T47D (cell line): ENCODE results near the gene DPF3.

ENCODE experiments used
- DNase-seq, 2 experiments: peaks; one replicate each; pipeline versions ENCODE4 v3.0.0 to v3.0.0-alpha.2; 2011 to 2012; ENCODE audit warnings: low read depth in 1 of 2, low spot score in 1 of 2
- JUND ChIP-seq: IDR thresholded peaks from 2 replicates; pipeline ENCODE4 v1.6.1; 2012; ENCODE audit warnings: low read depth
- in situ Hi-C: cut with HindIII; loops from 2 replicates; pipeline ENCODE4 v1.10.0; 2016; ENCODE audit warnings: low sequenced_read_pairs, low pct_unique_long_range_greater_than_20kb

DPF3 gene

GRCh38 chr14:72893636-72894322, at the start of gene DPF3:
Gene DPF3 (minus strand): TSS chr14:72894101. CDS start chr14:72894088, 13 bp downstream.
- DNase-seq = peak; percentile 94 to 99
- no peak for TF ChIP-seq JUND
- in situ Hi-C loops = no loop called here

DNA sequence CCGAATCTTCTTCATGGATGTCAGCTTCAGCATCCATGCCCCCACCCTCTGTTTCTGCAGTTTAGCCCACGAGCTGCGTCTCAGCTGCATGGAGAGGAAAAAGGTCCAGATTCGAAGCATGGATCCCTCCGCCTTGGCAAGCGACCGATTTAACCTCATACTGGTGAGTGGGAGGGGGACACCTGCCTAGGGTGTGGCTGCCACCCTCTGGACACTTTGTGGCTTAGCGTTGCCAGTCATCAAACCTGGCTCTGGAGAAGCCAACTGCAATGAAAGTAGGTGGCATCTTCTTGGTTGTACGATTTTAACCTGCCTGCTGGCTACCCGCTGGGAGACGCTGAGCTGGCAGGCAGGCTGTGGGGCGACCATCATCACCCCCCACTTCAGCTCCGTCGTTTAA, 49.0 kb upstream of the DPF3 start:
- DNase-seq = peak in 1 of 2 experiments; percentile 23
- in situ Hi-C loops = no loop called here
- no peak for TF ChIP-seq JUND

- in situ Hi-C loops = no loop called here
- no peak for DNase-seq
- TF ChIP-seq JUND = no peak
Observed at GRCh38 chr14:72941286-72941985, 47.5 kb upstream of the DPF3 start.

DNA sequence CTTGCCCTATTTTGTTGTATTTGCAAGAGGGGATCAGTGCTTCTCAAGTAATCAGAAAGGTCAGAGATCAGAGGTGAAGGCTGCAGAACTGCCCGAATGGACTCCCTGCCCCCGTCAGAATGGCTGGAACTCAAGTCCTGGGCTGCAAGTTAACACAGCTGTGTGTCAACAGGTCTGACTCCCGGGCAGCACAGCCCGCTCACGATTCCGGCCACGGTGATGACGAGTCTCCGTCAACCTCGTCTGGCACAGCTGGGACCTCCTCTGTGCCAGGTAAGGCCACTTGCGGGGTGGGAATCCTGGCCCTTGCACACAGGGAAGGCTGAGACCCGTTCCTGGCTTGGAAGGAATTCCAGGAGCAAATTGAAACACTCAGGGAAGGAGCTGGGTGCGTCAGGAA, 45.7 kb upstream of the DPF3 start:
- in situ Hi-C loops = no loop called here
- TF ChIP-seq JUND = no peak
- no peak for DNase-seq

DNA sequence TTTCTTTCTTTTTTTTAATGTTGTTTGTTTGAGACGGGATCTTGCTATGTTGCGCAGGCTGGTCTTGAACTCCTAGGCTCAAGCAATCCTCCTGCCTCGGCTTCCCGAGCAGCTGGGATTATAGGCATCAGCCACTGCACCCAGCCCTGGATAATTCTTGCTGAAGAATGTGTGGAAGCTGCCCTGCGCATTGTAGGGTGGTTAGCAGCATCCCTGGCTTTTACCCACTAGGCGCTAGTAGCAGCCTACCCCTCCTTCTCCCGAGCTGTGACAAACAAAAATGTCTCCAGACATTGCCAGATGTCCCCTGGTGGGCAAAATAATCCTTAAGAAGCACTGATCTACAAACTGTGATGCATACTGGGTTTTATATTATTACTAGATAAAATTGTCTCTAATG, 39.0 kb upstream of the DPF3 start:
- TF ChIP-seq JUND = no peak
- no peak for DNase-seq
- in situ Hi-C loops = no loop called here

DNA sequence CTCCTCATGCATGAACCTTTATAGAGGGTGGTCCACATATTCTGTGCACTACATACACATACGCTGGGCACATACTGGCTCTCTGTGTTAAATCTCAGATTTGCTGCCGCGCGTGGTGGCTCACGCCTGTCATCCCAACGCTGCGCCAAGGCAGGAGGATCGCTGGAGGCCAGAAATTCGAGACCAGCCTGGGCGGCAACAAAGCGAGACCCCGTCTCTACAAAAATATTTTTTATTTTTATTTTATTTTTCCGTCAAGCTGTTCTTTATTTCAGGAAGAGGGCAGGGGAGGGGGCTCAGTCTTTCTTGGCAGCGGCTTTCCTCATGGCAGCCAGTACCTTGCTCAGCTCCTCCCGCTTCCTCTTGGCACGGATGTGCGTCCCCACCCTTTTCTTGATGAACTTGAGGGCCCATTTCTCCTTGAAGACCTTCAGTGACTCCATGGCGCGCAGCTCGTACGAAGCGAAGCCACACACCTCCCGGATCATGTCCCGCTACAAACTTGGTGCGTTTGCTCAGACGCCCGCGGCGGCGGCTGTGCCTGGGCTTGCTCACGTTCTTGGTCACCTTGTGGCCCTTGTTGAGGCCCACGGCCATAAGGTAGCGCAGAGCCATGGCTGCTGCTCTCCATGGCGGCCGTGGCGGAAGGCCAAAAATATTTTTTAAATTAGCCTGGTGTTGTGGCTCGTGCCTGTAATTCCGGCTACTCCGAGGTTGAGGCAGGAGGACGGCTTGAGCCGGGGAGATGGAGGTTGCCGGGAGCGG, 35.6 kb upstream of the DPF3 start:
- DNase-seq = no peak
- in situ Hi-C loops = no loop called here
- no peak for TF ChIP-seq JUND

GRCh38 chr14:72928872-72929271, 35.0 kb upstream of the DPF3 start:
- in situ Hi-C loops = no loop called here
- no peak for TF ChIP-seq JUND
- DNase-seq = no peak

DNA sequence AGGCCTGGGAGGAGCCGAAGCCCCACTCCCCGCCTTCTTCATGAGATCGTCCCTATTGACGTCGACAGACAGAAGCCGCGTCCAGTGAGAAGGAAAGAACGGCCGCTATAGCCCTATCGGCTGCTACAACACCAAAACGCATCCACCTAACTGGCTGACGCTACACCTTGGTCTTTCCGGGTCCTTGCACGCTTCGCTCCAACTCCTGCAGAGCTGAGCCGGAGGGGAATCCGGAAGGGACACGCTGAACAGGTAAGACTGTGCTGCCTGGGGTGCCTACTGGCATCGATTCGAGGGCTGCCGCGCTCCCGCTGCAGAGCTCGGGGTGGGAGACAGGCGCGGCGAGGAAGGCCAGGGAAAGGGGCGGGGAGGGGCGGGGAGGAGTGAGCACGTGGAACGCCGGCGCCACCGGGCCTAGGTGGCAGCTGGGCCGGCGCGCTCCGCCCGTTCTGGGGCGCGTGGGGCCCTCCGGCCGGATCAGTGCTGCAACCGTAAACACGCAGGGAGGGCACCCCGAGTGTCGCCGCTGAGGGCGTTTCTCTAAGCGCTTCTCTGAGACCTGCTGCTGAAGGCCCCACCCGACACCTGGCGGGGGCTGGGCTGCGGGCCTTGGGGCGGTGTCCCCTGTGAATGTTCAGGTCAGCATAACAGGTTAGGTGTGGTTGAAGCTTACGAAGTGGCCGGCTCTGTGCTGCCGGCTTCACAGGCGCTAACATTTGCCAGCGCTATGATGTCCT, 32.6 kb upstream of the DPF3 start, which contains the start of gene DCAF4:
Gene DCAF4, plus strand, starts transcription at position 173 of the 737 bp plus-strand sequence. CDS start 11,515 bp downstream, outside the sequence.
- DNase-seq = peak; percentile 99 to 100
- no peak for TF ChIP-seq JUND
- in situ Hi-C loops = no loop called here

DNA sequence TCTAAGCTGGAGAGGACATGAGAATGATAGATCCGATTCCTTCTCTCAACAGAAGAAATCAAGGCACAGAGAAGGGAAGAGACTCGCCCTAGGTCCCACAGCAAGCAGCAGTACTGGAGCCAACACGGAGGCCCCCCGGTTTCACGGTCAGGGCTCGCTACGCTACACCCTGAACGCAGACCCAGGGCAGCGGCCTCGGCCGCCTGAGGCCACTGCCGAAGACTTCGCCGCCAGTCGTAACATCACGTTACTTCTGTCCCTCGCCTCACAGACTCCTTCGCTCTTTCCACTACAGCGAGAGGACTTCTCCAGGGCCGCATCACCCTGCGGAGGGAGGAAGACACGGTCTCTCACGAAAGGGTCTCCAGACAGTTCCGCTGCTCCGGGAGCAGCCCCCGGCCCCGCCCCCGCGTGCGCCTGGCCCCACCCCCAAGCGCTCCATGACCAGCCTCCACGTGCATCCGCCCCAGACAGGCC, 32.0 kb upstream of the DPF3 start:
- TF ChIP-seq JUND = no peak
- in situ Hi-C loops = no loop called here
- DNase-seq = no peak

GRCh38 chr14:72925171-72925759, 31.4 kb upstream of the DPF3 start:
- DNase-seq = no peak
- in situ Hi-C loops = no loop called here
- no peak for TF ChIP-seq JUND

GRCh38 chr14:72924337-72924736, 30.4 kb upstream of the DPF3 start:
- no peak for TF ChIP-seq JUND
- in situ Hi-C loops = no loop called here
- DNase-seq = peak; percentile 36 to 89

DNA sequence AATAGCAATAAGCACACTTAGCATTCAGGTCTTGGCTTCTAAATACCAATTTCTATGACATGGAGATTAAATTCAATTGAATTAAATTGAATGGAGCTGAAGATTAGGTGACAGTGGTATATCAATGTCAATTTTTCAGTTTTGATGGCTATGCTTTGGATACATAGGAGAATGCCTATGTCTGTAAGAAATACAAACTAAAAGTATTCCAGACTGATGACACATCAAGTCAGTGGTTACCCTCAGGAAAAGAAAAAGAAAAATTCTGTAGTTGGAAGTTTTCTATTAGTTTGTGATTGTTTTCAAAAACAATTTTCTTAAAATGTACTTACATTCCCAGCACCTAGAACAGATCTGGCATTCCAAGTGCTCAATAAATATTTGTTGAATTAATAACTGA, 27.5 kb upstream of the DPF3 start:
- no peak for DNase-seq
- TF ChIP-seq JUND = no peak
- in situ Hi-C loops = no loop called here
